HG02884 (cell line): Measurements from ENCODE around the gene CYB5R4.
A peak's percentile ranks its signal among the peaks of the same experiment; 100 is the strongest.

Source experiments
- ATAC-seq: cut with Tn5 transposase; IDR thresholded peaks from one replicate; pipeline ENCODE4 v1.9.1; 2021; ENCODE audit warnings: mild to moderate bottlenecking, moderate library complexity; ENCODE audit not compliant: unreplicated experiment

The CYB5R4 gene, protein sequence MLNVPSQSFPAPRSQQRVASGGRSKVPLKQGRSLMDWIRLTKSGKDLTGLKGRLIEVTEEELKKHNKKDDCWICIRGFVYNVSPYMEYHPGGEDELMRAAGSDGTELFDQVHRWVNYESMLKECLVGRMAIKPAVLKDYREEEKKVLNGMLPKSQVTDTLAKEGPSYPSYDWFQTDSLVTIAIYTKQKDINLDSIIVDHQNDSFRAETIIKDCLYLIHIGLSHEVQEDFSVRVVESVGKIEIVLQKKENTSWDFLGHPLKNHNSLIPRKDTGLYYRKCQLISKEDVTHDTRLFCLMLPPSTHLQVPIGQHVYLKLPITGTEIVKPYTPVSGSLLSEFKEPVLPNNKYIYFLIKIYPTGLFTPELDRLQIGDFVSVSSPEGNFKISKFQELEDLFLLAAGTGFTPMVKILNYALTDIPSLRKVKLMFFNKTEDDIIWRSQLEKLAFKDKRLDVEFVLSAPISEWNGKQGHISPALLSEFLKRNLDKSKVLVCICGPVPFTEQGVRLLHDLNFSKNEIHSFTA

DNA sequence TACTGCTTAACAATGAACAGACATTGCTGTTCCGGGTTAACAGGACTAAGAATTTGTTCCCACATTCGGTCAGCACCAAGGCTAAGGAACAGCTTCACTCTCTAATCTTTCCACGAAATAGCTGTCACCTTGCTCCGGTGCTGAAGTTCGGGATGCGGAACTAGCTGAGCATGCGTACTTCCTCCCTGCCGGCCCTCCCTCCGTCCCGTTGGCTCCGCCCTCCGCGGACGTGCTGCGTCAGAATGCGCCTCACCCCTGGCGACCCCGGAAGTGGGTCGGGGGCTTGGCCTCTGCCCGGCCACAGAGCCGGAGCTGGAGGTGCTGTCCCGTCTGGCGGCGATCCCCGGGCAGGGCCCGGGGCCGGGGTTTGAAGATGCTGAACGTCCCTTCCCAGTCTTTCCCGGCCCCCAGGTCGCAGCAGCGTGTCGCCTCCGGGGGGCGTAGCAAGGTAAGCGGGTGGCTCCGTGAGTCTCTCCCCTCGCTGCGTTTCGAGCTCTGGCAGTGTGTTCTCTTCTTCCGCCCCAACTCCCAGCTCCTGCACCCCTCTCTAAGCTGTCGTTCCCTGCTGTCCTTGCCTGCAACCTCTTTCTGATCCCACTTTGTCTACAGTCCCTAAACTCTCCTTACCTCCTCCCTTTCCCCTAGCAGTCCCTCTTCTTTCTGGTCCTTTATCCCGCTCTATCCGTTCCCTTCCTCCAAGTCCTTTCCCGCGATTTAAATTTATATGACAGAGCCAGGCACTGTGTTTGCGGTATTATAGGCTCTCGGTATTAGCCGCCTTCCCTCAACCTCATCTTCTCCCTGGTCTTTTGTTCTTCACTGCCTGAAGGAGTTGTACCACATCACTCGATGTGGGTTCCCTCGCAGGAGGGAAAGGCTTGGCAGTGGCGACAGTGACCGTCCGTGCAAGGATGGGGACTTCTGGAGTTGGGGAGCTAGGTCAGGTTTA, at the start of gene CYB5R4:
Gene CYB5R4 (plus strand): TSS at position 280 of the 949 bp plus-strand sequence. CDS start 94 bp downstream, at position 374.
- peak; percentile 98 for ATAC-seq

DNA sequence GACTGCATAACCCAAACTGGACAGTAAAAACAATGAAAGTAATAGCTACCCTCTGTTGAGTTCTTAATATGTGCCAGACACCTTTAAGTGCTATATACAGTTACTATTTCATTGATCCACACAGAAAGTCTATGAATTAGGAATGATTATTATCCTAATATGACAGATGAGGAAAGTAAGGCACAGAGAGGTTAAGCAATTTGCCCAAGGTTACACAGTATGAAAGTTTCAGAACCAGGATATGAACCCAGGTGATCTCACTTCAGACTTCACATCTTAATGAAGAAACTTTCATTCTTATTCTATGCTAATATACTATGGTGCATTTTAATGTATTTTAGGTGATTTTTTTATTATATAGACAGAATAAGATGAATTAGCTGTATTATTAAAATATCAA, 46.9 kb upstream of the CYB5R4 start:
- no peak for ATAC-seq

DNA sequence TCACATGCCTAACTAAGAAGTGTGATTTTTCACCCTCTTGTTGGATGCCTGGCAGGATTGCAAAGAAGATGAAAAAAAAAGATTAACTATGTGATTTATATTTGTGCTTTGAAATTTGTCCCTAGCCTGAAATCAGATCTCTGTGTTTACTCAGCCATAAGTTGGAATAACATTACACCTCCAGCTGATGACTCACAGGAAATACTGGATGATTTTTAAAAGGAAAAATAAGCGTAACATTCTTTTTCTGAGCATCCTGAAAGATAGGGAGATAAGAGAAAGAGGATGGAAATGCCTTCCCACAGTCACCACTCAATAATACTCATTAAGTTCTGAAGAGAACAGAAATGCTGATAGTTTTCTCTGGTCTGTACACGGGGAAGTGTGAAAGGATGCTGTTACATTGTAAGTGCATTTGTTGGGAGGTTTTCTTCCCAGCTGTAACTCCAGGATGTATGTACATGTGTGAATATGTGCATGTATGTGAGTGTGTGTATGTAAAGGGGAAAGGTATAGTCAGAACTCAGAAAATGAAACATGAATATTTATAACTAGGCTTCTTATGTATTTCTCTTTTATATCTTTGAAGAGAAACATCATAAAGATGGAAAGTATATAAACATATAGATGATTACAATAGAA, 43.7 kb upstream of the CYB5R4 start:
- no peak for ATAC-seq

DNA sequence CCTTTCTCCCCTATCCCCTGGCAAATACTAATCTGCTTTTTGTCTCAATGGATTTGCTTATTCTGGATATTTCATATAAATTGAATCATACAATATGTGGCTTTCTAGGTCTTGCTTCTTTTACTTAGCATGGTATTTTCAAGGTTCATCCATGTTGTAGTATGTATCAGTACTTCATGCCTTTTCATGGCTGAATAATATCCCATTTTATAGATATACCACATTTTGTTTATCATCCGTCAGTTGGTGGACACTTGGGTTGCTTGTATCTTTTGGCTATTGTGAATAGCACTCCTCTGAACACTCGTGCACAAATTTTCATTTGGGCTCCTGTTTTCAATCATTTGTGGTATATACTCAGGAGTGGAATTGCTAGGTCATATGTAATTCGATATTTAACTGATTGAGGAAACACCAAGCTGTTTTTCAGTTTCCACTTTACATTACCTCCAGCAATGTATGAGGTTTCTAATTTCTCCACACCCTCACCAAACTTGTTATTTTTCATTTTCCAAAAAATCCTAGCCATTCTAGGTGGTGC, 36.8 kb upstream of the CYB5R4 start:
- ATAC-seq = no peak

DNA sequence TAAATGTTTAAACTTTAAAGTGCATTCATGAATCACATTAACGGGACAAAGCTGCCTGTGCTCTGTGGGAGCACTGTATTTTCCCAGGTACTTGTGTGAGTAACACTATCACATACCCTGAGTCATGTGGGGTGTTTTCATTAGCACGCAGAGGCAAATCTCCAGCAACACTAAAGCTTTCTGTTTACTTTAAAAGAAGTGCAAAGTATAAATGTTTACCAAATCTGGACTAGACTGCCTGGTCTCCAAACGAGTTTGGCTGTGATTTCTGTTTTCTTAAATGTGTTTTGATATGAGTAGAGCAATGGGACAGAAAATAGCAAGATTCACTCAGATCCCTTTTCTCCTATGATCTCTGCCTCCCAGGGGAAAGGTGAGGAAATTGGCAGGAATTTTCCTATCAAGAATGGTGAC, 35.1 kb upstream of the CYB5R4 start:
- ATAC-seq = no peak

DNA sequence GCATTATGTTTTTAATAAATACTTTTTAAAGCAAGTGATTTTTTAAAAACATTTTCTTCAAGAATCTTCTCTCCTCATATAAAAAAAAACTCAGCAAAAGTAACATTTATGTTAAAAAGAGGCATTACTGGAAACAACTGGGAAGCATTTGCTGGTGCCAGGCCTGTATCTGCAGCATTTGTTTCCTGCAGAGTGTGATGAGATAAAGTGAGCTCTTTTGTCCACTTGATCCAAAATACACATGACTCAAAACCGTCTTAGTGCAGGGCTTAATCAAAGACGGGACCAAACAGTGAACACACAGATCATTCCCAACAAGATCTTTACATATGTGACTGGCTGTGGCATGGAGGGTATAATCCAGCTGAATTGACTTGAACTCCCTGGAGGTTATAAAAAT, 34.7 kb upstream of the CYB5R4 start:
- ATAC-seq = no peak

DNA sequence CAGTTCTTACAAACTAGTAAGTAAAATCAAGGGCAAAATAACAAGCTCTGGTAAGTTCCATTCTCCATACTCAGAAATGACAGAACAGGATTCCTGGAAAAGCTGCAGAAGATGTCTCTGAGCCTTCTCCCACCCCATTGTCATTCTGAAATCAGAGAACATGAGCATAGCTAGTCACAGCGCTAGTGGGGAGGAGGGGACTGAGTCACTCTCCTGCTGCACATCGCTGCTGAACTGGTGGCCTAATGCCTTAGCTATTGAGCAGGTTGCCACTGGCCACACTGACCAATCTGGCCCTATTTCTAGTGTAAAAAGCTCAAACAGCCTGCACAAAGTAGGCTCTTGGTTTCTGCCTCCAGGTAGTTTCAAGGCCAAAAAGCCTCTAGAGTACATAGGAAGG, 32.4 kb upstream of the CYB5R4 start:
- no peak for ATAC-seq

DNA sequence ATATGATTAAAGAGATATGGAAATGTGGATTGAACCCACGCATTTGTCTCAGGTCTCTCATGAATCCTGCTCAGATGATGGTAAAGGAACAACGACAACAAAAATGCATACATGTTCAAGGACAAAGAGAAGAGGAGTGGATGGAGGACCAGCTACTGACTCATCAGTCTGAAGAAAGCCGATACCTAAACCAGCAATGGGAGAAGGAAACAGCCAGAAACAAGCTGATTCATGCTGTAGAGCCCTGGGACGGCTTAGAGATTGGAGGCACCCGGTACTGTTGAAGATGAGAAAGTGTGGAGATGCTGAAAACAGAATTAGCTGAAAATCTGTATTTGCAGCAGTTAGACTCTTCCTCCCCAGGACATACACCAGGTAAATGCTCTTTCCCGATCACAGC, 20.8 kb upstream of the CYB5R4 start:
- ATAC-seq = no peak

DNA sequence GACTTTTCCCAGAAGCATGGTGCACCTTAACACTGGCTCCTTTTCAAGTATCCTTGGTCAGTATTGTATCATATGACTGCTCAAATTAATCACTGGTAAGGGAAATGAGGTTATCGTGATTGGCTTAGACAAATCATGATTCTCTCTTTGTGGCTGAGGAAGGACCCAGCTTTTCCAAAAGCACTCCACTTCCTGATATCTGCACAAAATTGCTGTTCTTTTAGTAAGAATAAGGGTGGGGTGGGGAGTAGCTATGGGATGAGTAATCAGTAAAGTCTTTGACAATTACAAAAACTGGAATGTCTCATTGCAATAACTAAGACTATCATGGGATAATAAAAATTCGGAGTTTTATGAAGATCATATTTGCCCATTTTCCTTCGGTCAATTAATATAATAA, 15.3 kb upstream of the CYB5R4 start:
- no peak for ATAC-seq

DNA sequence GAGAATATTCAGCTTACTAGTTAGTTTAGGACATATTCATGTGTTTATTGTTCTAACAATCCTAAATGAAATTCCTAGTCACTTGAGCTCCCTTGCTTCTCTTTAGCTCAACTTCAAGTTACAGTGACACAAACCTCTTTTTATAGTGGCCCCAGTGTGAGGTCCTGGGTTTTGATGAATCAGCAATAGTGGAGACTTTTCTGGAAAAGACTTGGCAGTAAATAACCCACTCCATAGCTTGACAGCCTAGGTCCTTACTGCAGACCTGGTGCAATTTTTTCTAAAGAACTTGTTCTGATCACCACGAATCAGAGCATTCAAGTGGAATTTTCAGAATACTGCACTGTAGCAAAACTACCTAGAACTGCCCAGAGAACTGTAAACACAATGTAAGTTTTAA, 13.2 kb upstream of the CYB5R4 start:
- no peak for ATAC-seq

DNA sequence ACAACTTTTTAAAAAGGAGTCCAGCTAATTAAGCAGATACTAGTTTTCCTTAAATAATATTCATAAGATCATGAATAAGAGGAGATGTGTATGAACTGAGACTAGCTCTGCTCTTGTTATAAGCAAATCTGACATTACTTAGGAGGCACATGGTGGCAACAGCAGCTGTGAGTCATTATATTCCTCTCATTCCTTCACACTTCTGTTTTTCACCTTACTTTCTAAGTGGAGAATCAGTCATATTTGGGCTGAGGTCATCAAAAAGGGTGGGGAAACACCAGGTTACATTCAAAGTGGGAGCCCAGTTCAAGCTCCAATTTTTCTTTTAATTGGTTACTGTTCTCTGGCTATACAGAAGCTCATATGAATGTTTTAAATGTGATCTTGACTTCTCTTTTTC, 12.3 kb upstream of the CYB5R4 start:
- ATAC-seq = peak; percentile 80

DNA sequence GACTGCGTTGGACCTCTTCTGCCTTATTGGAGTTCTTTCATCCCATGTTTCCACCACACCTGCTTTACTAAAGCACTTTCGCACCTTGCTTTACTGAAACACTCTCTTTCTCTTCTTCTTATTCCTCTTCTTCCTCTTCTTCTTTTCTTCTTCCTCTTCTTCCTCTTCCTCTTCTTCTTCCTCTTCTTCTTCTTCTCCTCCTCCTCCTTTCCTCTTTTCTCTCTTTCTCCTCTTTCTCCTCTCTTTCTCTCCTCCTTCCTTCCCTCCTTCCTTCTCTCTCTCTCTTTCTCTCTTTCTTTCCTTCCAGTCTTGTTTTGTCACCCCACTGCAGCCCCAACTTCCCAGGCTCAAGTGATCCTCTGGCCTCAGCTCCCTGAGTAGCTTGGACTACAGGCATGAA, 10.4 kb upstream of the CYB5R4 start:
- ATAC-seq = no peak

DNA sequence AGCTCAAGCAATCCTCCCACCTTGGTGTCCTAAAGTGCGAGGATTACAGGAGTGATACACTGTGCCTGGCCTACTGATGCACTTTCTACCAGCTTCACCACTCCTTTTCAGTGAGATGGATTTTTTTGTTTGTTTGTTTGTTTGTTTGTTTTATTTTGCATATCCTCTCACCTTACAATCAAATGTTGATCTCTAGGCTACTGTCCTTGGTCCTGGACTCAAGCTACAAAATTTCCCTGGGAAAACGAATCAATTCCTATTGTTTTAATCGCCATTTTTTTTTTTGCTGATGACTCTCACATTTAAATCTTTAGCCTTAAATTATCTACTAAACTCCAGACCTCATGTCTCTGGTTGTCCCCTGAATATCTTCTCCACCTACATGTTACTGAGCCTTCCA, 9.9 kb upstream of the CYB5R4 start:
- ATAC-seq = no peak

DNA sequence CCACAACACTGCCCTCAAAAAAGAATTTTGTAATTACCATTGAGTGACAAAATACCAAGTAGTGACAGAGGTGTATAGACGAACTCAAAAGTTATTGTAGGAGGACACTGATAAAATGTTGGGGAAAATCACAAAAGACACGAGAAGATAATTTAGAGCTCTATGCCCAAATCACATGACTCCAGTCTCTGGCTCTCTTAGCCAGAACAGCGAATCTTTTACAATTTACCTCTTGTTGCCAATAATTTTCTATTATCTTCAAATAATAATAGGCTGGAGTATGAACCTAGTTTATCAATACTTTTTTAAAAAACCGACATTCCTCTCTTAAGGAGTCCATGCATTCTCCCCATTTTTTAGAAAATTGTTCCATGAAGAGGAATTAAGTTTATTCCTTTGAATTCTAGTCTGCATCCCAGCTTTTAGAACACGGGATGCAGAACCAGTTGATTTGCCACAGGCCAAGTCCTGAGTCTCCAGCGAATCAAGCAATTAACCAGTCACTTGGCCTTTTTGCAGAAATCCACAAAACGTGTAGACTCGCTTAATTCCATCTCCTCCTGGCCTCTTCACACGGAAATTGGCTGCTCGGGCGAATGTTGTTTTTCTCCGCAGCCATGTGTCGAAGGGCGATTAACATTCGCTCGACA, 6.8 kb upstream of the CYB5R4 start:
- ATAC-seq = no peak

DNA sequence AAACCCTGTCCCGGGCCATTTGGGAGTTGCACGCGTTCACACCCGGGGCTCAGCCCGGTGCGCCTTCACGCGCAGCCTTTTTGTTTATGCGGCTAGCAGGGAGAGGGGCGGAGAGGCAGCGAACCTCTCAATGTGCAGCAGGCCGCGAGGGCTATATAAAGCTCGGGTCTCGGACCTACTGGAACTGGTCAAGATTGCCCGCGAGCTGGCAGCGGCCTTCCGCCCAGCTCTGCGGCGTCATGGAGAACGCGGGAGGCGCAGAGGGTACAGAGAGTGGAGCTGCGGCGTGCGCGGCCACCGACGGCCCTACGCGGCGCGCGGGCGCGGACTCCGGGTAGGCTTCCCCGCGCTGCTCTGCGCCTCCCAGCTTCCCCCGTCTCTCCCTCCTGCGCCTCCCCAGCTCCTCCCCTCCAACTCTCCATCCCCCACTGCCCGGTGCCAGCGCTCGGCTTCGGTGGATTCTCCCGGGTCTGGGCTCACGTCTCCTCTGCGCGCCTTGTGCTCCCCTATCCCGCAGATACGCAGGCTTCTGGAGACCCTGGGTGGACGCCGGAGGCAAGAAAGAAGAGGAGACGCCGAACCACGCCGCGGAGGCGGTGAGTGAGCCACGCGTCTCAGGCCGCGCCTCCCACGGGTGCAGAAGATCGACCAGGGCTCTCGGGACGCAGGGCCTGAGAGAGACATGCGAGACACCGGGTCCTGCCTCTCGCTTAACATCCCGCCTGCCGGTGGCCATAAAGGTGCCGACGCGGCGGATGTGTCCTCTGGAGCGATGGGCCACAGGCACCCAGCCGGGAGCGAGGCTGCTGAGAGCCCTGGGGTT, 6.1 kb upstream of the CYB5R4 start, which contains the start of gene RIPPLY2:
Gene RIPPLY2 (plus strand): TSS at position 183 of the 823 bp plus-strand sequence. CDS start 57 bp downstream, at position 240.
- peak; percentile 69 for ATAC-seq

DNA sequence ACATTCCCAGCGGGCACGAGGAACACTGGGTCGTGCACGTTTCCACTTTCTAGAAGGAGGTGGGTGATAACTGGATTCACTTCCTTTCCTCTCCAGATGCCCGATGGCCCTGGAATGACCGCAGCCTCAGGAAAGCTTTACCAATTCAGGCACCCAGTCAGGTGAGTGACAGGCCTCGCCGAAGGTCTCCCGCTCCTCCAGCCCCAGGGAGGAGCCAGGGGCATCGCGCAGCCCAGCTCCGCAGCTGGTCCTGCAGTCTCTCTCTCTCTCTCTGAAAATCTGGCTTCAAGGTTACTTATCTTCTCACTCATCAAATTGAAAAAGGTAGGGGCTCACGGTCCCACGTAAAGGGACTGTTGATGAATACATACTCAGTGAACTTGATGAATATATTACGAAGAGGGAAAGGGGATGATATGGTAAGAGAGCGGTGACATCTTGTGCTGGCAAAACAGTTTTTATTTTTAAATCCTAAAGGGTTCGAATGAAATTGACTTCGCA, 5.4 kb upstream of the CYB5R4 start:
- no peak for ATAC-seq

DNA sequence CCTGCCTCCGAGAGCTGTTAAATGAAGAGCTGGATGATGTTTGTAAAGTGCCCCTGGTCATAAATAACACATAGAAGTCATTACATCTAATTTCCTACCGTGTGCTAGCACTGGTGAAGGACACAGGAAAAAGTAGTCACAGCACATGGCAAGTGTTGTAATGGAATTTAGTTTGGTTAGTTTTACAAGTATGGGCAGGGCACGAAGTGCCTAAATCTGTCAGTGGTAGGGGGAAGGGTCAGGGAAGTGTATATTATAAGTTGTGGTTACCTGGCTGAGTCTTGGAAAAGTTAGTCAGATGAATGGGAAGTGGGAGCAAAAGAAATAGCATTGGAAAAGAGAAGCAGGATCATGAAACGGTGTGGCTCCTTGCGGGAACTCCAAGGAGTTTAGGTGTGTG, 4.7 kb upstream of the CYB5R4 start:
- no peak for ATAC-seq

DNA sequence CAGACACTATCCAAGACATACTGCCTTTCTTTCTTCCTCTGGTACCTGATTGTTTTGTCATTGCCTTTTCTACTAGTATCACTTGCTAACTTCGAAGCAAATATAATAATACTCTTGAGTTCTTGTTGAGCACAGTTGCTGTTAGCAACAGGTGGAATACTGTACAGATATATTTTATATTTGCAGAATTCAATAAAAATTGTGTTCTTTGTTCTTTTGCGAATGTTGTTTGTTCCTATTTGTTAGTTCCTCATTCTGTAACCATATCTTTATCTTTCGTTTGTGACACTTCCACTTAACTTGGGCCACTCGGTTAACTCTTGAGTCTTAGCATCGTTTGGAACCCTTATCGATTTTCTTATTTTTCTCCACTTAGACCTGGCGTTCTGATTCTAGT, 868 bp downstream of the CYB5R4 start:
- ATAC-seq = peak; percentile 1
